ENCODE measurements around the gene TDP1.

DNA sequence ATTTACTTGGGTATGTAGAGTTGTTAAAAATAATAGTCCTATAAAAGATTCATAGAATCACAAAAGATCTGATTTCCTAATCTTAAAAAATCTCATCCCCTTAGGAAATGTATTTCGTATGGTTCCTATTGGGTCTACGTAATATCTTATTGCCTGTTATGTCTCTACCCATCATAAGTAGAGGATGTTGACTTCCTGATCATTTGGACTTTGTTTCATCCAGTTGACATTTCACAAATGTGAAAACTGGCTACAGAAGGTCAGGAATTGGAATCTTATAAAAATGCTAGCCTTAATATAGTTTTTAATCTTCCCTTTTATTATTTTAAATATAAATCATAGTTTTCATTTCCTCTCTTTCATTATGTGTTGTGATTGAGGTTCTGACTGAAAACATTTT, 45.2 kb downstream of the TDP1 start:
- TF ChIP-seq, protein P1, sequence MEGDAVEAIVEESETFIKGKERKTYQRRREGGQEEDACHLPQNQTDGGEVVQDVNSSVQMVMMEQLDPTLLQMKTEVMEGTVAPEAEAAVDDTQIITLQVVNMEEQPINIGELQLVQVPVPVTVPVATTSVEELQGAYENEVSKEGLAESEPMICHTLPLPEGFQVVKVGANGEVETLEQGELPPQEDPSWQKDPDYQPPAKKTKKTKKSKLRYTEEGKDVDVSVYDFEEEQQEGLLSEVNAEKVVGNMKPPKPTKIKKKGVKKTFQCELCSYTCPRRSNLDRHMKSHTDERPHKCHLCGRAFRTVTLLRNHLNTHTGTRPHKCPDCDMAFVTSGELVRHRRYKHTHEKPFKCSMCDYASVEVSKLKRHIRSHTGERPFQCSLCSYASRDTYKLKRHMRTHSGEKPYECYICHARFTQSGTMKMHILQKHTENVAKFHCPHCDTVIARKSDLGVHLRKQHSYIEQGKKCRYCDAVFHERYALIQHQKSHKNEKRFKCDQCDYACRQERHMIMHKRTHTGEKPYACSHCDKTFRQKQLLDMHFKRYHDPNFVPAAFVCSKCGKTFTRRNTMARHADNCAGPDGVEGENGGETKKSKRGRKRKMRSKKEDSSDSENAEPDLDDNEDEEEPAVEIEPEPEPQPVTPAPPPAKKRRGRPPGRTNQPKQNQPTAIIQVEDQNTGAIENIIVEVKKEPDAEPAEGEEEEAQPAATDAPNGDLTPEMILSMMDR (IDR thresholded peaks at IDR 0.05): no peak
- no peak for TF ChIP-seq POLR2A (IDR thresholded peaks at IDR 0.05)
